ENCODE results near the gene CLCN7. TPM values are rescaled to one million over a fixed set of nuclear protein-coding genes. Genes with fewer than 3 reads are reported as not detected.
A peak's percentile ranks its signal among the peaks of the same experiment; 100 is the strongest.

CLCN7 gene
- total and polyA plus RNA-seq, 2 of the 13 experiments (the other 11 are each of a cell fraction or from before 2014, with no cell fraction given): 24.6 to 25.1 TPM

GRCh38 chr16:1474796-1475551 is at the start of gene CLCN7 (continued):
- TF ChIP-seq, protein P1, sequence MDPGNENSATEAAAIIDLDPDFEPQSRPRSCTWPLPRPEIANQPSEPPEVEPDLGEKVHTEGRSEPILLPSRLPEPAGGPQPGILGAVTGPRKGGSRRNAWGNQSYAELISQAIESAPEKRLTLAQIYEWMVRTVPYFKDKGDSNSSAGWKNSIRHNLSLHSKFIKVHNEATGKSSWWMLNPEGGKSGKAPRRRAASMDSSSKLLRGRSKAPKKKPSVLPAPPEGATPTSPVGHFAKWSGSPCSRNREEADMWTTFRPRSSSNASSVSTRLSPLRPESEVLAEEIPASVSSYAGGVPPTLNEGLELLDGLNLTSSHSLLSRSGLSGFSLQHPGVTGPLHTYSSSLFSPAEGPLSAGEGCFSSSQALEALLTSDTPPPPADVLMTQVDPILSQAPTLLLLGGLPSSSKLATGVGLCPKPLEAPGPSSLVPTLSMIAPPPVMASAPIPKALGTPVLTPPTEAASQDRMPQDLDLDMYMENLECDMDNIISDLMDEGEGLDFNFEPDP (CRISPR knock-in tag; conservative IDR thresholded peaks at IDR 0.05): 0 out of 2 replicates have a peak, but pooled peaks have one; percentile 91
- TF ChIP-seq, protein P2, sequence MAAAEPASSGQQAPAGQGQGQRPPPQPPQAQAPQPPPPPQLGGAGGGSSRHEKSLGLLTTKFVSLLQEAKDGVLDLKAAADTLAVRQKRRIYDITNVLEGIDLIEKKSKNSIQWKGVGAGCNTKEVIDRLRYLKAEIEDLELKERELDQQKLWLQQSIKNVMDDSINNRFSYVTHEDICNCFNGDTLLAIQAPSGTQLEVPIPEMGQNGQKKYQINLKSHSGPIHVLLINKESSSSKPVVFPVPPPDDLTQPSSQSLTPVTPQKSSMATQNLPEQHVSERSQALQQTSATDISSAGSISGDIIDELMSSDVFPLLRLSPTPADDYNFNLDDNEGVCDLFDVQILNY (CRISPR knock-in tag; conservative IDR thresholded peaks at IDR 0.05): peak; percentile 80
- TF ChIP-seq RXRB (CRISPR knock-in tag; IDR thresholded peaks at IDR 0.05; ENCODE audit: borderline replicate concordance): peak; percentile 61; the same call in 1 of the 2 replicates
- TF ChIP-seq, protein P3, sequence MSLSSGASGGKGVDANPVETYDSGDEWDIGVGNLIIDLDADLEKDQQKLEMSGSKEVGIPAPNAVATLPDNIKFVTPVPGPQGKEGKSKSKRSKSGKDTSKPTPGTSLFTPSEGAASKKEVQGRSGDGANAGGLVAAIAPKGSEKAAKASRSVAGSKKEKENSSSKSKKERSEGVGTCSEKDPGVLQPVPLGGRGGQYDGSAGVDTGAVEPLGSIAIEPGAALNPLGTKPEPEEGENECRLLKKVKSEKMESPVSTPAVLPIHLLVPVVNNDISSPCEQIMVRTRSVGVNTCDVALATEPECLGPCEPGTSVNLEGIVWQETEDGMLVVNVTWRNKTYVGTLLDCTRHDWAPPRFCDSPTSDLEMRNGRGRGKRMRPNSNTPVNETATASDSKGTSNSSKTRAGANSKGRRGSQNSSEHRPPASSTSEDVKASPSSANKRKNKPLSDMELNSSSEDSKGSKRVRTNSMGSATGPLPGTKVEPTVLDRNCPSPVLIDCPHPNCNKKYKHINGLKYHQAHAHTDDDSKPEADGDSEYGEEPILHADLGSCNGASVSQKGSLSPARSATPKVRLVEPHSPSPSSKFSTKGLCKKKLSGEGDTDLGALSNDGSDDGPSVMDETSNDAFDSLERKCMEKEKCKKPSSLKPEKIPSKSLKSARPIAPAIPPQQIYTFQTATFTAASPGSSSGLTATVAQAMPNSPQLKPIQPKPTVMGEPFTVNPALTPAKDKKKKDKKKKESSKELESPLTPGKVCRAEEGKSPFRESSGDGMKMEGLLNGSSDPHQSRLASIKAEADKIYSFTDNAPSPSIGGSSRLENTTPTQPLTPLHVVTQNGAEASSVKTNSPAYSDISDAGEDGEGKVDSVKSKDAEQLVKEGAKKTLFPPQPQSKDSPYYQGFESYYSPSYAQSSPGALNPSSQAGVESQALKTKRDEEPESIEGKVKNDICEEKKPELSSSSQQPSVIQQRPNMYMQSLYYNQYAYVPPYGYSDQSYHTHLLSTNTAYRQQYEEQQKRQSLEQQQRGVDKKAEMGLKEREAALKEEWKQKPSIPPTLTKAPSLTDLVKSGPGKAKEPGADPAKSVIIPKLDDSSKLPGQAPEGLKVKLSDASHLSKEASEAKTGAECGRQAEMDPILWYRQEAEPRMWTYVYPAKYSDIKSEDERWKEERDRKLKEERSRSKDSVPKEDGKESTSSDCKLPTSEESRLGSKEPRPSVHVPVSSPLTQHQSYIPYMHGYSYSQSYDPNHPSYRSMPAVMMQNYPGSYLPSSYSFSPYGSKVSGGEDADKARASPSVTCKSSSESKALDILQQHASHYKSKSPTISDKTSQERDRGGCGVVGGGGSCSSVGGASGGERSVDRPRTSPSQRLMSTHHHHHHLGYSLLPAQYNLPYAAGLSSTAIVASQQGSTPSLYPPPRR (CRISPR knock-in tag; IDR thresholded peaks at IDR 0.05; ENCODE audit: borderline replicate concordance): no peak; the same call in 1 of the 2 replicates
- TF ChIP-seq ZNF101 (CRISPR knock-in tag; IDR thresholded peaks at IDR 0.05; ENCODE audit: borderline replicate concordance, low read depth): no peak
- peak; percentile 57; the same call in 1 of the 2 replicates for TF ChIP-seq SOX5 (CRISPR knock-in tag; IDR thresholded peaks at IDR 0.05; ENCODE audit: borderline replicate concordance)
- no peak for TF ChIP-seq HNF1B (CRISPR knock-in tag; IDR thresholded peaks at IDR 0.05)
- peak; percentile 88; the same call in 1 of the 2 replicates for TF ChIP-seq ZNF614 (CRISPR knock-in tag; IDR thresholded peaks at IDR 0.05; ENCODE audit: borderline replicate concordance)
- TF ChIP-seq, protein P4, sequence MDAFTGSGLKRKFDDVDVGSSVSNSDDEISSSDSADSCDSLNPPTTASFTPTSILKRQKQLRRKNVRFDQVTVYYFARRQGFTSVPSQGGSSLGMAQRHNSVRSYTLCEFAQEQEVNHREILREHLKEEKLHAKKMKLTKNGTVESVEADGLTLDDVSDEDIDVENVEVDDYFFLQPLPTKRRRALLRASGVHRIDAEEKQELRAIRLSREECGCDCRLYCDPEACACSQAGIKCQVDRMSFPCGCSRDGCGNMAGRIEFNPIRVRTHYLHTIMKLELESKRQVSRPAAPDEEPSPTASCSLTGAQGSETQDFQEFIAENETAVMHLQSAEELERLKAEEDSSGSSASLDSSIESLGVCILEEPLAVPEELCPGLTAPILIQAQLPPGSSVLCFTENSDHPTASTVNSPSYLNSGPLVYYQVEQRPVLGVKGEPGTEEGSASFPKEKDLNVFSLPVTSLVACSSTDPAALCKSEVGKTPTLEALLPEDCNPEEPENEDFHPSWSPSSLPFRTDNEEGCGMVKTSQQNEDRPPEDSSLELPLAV (CRISPR knock-in tag; conservative IDR thresholded peaks at IDR 0.05; ENCODE audit: low read depth): no peak; the same call in 1 of the 2 replicates
- peak; percentile 53; the same call in 1 of the 2 replicates for TF ChIP-seq DMTF1 (CRISPR knock-in tag; IDR thresholded peaks at IDR 0.05)
- TF ChIP-seq ATF1 (CRISPR knock-in tag; IDR thresholded peaks at IDR 0.05): no peak
- no peak; the same call in 1 of the 2 replicates for TF ChIP-seq ZNF484 (CRISPR knock-in tag; IDR thresholded peaks at IDR 0.05; ENCODE audit: borderline replicate concordance, low read depth)
- TF ChIP-seq U2AF1 (optimal IDR thresholded peaks at IDR 0.05; ENCODE audit: low read depth, low read length): no peak
